Choroid plexus epithelial cell (primary cell): ENCODE data around the gene CRAT.

Source experiments
- DNase-seq: peaks from one replicate; pipeline ENCODE4 v3.0.0-alpha.2; 2010; ENCODE audit warnings: low read depth
- H3K4me3 ChIP-seq: 2 replicates; pipeline ENCODE4 v1.5.1; 2011; ENCODE audit warnings: low read depth, mild to moderate bottlenecking, control low read depth, low read length, moderate library complexity
- TF ChIP-seq, protein P1 (sequence below): conservative IDR thresholded peaks from 2 replicates; pipeline ENCODE4 v1.5.1; 2011; ENCODE audit warnings: low read depth, mild to moderate bottlenecking, control low read depth, inconsistent platforms, low read length, moderate library complexity

The CRAT gene

DNA sequence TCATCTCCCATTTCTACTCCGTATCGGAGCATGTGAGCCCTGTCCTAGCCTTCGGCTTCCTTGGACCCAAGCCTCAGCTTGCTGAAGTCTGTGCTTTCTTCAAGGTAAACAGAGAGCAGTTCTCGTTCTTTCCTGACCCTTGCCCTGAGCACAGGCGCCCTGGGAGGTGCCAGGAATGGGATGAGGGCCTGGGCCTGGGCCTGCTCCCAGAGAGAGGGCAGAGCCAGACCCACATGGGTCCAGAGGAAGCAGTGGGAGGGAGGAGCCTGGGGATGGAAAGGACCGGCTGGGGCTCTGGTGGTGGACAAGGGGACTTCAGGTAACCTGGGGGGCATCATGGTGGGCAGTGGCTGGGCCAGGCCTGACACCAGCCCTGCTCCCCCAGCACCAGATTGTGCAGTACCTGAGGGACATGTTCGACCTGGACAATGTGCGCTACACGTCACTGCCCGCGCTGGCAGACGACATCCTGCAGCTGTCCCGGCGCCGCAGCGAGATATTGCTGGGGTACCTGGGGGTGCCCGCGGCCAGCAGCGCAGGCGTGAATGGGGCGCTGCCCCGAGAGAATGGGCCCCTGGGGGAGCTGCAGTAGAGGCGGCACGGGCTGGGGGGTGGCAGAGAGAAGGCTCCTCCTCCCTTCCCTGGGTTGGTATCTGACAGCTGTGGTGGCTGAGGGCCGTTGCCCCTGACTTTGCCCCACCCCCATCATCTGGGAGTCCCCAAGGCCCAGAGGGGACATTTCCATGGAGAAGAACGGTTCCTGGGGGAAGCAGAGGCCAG lies 40.5 kb downstream of the CRAT start:
- no peak for DNase-seq
- no peak overlapping the region for H3K4me3 ChIP-seq
- TF ChIP-seq, protein P1, sequence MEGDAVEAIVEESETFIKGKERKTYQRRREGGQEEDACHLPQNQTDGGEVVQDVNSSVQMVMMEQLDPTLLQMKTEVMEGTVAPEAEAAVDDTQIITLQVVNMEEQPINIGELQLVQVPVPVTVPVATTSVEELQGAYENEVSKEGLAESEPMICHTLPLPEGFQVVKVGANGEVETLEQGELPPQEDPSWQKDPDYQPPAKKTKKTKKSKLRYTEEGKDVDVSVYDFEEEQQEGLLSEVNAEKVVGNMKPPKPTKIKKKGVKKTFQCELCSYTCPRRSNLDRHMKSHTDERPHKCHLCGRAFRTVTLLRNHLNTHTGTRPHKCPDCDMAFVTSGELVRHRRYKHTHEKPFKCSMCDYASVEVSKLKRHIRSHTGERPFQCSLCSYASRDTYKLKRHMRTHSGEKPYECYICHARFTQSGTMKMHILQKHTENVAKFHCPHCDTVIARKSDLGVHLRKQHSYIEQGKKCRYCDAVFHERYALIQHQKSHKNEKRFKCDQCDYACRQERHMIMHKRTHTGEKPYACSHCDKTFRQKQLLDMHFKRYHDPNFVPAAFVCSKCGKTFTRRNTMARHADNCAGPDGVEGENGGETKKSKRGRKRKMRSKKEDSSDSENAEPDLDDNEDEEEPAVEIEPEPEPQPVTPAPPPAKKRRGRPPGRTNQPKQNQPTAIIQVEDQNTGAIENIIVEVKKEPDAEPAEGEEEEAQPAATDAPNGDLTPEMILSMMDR, result no peak

DNA sequence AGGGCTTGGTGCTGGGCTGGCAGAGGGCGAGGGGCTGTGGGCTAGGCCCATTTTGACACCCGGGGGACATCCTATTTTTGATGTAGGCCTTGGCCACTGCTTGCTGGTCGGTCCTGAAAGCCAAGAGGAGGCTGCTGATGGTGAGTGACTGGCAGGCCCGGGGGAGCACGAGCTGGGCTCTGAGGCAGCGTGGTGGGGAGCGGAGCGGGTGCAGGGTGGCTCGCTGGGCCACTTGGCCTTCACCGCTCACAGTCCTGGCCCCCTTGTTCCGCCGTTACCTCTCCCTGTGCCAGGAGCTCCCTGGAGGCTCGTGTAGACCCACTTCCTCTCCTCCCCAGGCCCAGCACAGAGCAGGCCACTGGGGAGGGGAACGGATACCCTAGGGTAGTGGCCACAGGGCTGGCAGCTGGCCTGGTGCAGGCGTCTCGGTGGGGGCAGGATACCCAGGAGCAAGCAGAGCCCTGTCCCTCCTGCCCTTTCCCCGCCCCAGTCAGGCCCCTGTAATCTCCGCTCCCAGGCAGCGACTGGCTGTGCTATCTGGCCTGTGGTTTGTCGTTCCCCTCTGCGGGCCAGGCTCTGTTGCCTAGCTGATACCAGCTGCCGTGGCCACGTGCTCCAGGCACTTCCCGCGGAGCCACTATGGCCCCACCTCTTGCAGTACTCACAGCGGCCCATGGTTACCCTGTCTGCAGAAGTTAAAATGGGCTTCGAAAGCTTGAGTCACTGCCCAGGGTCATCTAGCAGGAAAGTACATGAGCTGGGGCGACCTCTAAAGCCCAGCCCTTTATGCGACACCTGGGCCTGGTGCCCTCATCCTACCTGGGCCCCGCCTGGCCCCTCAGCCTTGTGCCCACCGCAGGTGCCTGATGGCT lies 41.4 kb downstream of the CRAT start:
- H3K4me3 ChIP-seq, result no peak overlapping the region
- TF ChIP-seq, protein P1, result no peak
- peak; percentile 19 for DNase-seq

DNA sequence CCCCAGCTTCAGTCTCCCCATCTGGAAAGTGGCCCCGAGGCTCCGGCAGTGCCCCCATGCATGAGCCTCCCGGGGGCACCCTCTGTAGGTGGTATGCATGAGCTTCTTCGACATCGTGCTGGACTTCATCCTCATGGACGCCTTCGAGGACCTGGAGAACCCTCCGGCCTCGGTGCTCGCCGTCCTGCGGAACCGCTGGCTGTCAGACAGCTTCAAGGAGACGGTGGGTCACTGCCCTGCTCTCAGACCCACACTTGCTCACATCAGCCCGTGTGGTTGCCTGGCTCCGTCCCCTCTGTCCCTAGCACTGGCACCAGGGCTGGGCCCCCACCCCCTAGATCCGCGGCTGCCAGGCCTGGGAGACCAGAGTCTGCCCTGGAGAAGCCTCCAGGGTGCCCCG lies 42.5 kb downstream of the CRAT start:
- no peak overlapping the region for H3K4me3 ChIP-seq
- DNase-seq, result no peak
- TF ChIP-seq, protein P1, result no peak

DNA sequence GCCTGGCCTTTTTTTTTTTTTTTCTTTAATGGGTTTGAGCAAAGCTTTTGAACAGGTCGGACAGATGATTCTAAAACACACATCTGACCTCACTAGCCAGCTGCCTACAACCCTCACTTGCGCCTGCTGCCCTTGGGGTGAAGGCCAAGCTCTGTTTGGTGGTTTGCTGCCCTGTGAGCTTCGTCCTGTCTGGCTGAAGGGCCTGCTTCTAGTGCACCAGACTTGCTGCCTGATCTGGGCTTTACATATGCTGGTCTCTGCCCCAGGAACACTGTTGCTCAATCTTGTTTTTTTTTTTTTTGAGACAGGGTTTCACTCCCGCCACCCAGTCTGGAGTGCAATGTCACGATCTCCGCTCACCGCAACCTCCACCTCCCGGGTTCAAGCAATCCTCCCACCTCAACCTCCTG lies 46.1 kb downstream of the CRAT start:
- TF ChIP-seq, protein P1, result no peak
- DNase-seq, result no peak
- H3K4me3 ChIP-seq, result no peak overlapping the region

DNA sequence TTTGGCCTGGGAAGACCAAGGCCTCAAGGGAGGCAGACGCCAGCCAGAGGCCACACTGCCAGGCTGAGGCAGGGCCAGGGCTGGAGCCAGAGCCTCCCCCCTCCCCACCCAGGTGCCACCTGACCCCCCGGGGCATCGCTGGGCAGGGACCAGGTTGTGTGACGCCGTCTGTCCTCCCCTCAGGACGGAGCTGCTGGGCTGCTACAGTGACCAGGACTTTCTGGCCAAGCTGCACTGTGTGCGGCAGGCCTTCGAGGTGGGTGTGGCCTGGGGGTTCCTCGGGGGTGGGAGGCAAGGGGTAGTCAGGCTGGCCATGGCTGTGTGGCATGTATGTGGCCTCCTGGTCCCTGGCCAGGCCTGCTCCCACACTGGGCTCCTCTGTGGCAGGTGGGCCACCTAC lies 47.5 kb downstream of the CRAT start:
- TF ChIP-seq, protein P1, result no peak
- DNase-seq, result no peak

DNA sequence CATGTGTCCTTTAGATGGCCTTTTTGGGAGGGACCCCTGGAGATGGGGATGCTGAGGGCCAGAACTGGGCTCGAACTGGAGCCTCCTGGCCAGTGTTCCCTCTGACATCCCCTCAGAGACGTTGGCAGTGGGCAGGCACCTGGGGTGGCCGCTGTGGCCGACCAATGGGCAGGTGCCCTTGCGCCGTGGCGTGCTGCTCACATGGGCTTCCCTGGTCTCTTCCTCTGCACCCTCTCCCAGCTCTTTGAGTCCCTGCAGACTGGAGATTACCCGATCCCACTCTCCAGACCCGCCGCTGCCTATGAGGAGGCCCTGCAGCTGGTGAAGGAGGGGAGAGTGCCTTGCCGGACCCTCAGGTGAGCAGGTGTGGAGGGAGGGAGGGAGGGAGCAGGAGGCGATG lies 49.6 kb downstream of the CRAT start:
- TF ChIP-seq, protein P1, result no peak
- no peak overlapping the region for H3K4me3 ChIP-seq
- DNase-seq, result no peak

More for the DNA sequence above, 47.5 kb downstream of the CRAT start:
- H3K4me3 ChIP-seq, result no peak overlapping the region
